ENCODE measurements around the gene TRIM2.

TRIM2 gene

DNA sequence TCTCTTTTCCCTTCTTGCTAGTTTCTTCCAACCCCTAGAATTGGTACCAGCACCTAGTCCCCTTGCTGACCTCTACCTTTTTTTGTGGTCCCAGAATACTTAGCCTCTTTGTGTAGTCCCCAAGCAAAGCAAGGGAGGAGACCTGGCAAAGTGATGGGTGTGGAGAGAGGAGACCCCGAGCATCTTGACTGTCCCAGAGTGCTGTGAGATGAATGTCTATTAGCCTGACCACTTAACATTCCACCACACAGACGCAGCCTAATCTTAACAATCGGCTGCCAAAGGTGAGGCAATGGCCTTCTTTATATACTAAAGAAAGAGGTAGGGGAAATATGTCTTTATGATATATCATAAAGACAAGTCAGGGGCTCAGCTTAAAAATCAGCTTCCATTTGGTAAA lies 55.9 kb downstream of the TRIM2 start:
- no peak for DNase-seq (ENCODE audit: low read depth in 1 of 2, low spot score in 1 of 2)
- TF ChIP-seq, protein P1, sequence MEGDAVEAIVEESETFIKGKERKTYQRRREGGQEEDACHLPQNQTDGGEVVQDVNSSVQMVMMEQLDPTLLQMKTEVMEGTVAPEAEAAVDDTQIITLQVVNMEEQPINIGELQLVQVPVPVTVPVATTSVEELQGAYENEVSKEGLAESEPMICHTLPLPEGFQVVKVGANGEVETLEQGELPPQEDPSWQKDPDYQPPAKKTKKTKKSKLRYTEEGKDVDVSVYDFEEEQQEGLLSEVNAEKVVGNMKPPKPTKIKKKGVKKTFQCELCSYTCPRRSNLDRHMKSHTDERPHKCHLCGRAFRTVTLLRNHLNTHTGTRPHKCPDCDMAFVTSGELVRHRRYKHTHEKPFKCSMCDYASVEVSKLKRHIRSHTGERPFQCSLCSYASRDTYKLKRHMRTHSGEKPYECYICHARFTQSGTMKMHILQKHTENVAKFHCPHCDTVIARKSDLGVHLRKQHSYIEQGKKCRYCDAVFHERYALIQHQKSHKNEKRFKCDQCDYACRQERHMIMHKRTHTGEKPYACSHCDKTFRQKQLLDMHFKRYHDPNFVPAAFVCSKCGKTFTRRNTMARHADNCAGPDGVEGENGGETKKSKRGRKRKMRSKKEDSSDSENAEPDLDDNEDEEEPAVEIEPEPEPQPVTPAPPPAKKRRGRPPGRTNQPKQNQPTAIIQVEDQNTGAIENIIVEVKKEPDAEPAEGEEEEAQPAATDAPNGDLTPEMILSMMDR (IDR thresholded peaks at IDR 0.05; ENCODE audit: insufficient read depth, low read length) = no peak
- TF ChIP-seq GABPA (IDR thresholded peaks at IDR 0.05; ENCODE audit: low read depth) = no peak
- TF ChIP-seq POLR2AphosphoS5 (IDR thresholded peaks at IDR 0.05; ENCODE audit: low read depth) = no peak
- no peak for TF ChIP-seq REST (IDR thresholded peaks at IDR 0.05; ENCODE audit: insufficient replicate concordance, low read depth)
- no peak for TF ChIP-seq SPI1 (IDR thresholded peaks at IDR 0.05; ENCODE audit: borderline replicate concordance, low read depth)
- H3K27me3 ChIP-seq (ENCODE audit: insufficient read depth, poor library complexity, severe bottlenecking) = peaks cover 15% of the 10 kb centered on the region
- no peak overlapping the region for H3K4me3 ChIP-seq (replicated peaks; ENCODE audit: insufficient read depth, low read length)
- H3K27ac ChIP-seq (replicated peaks) = no peak overlapping the region

DNA sequence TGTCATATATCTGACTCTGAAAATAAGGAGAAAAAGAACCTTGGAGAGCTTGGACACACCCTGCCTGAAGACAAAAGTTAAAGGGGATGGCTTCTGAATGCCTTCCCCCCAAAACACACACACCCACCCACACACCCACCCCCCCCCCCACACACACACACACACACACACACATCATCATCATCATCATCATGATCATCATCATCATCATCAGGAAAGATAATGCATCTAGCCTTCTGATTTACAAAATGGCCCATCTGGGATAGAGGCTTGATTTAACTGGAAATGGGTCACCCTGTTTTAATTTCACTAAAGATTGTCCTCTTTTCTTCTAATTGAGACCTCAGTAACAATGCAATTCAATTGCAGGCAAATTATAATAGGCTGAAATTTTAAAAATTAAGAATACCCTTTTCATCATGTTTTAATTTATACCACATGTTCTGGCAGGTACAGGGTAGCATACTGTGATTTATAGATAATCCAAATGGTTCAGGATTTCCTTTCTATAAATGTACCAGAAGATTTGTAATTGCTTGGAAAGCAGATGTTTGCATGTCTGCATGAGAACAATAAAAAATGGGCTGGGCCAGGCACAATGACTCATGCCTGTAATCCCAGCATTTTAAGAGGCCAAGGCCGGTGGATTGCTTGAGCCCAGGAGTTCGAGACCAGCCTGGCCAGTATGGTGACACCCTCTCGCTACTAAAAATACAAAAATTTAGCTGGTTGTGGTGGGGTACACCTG lies 56.5 kb downstream of the TRIM2 start:
- H3K4me3 ChIP-seq (replicated peaks; ENCODE audit: insufficient read depth, low read length) = no peak overlapping the region
- no peak overlapping the region for H3K27ac ChIP-seq (replicated peaks)
- DNase-seq (ENCODE audit: low read depth in 1 of 2, low spot score in 1 of 2) = no peak
- H3K27me3 ChIP-seq (ENCODE audit: insufficient read depth, poor library complexity, severe bottlenecking) = peaks cover 12% of the 10 kb centered on the region
- no peak for TF ChIP-seq SPI1 (IDR thresholded peaks at IDR 0.05; ENCODE audit: borderline replicate concordance, low read depth)
- TF ChIP-seq GABPA (IDR thresholded peaks at IDR 0.05; ENCODE audit: low read depth) = no peak
- TF ChIP-seq, protein P1 (IDR thresholded peaks at IDR 0.05; ENCODE audit: insufficient read depth, low read length) = no peak
- TF ChIP-seq REST (IDR thresholded peaks at IDR 0.05; ENCODE audit: insufficient replicate concordance, low read depth) = no peak
- no peak for TF ChIP-seq POLR2AphosphoS5 (IDR thresholded peaks at IDR 0.05; ENCODE audit: low read depth)

DNA sequence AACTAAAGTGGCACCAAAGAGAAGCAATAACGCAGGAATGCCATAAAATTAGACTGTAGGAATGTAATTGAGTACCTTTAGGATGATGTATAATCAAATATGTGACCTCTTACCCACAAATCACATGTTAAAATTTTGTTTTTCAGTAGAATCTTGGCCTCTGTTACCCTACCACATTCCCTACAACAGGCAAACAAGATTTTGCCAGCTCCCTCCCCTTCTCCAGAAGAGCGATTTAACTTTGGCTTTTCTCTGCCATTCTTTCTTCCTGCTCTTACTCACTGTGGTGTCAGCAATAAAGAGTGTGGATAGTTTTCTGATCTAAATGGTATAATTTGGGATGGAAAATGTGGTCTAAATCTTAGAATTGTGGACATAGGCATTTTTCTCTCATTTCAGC lies 57.2 kb downstream of the TRIM2 start:
- Histone ChIP-seq H3K27ac (replicated peaks) (no peak overlapping the region), H3K27me3 (ENCODE audit: insufficient read depth, poor library complexity, severe bottlenecking) (peaks cover 8% of the 10 kb centered on the region), H3K4me3 (replicated peaks; ENCODE audit: insufficient read depth, low read length) (no peak overlapping the region)
- TF ChIP-seq REST (IDR thresholded peaks at IDR 0.05; ENCODE audit: insufficient replicate concordance, low read depth) = no peak
- TF ChIP-seq POLR2AphosphoS5 (IDR thresholded peaks at IDR 0.05; ENCODE audit: low read depth) = no peak
- TF ChIP-seq GABPA (IDR thresholded peaks at IDR 0.05; ENCODE audit: low read depth) = no peak
- TF ChIP-seq SPI1 (IDR thresholded peaks at IDR 0.05; ENCODE audit: borderline replicate concordance, low read depth) = no peak
- TF ChIP-seq, protein P1 (IDR thresholded peaks at IDR 0.05; ENCODE audit: insufficient read depth, low read length) = no peak
- no peak for DNase-seq (ENCODE audit: low read depth in 1 of 2, low spot score in 1 of 2)

Measured in HL-60 (cell line).